PFSK-1 (cell line): ENCODE measurements around the gene SKI.

Experiments used
- FOXP2 ChIP-seq: optimal IDR thresholded peaks from 2 replicates; pipeline ENCODE3; 2011; ENCODE audit warnings: borderline replicate concordance, control low read depth, inconsistent platforms; ENCODE audit not compliant: insufficient read depth; ENCODE audit errors: extremely low read length, extremely low read depth
- TAF1 ChIP-seq: IDR thresholded peaks from 2 replicates; pipeline ENCODE4 v1.6.1; 2012; ENCODE audit warnings: low read length, control low read depth, borderline replicate concordance; ENCODE audit not compliant: insufficient read depth

DNA sequence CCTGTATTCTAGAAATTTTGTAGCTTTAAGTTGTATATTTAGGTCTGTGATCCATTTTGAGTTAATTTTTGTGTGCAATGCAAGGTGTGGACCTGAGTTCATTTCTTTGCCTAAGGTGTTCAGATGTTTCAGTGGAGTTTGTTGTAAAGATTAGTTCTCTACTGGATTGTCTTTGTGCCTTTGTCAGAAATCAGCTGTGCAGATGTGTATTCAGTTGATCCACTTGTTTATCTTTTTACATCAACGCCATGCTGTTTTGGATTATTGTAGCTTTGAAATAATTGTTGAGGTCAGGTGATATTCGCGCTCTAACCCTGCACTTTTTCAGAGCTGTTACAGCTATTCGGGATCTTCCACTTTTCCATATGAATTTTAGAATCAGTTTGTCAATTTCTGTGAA, 32.8 kb downstream of the SKI start:
- no peak for TF ChIP-seq TAF1
- TF ChIP-seq FOXP2: no peak
